HG02973 (cell line): ENCODE measurements around the gene PON3.

Source experiments
- ATAC-seq: cut with Tn5 transposase; IDR thresholded peaks from one replicate; pipeline ENCODE4 v1.9.1; 2021; ENCODE audit warnings: moderate library complexity; ENCODE audit not compliant: unreplicated experiment

Gene PON3

DNA sequence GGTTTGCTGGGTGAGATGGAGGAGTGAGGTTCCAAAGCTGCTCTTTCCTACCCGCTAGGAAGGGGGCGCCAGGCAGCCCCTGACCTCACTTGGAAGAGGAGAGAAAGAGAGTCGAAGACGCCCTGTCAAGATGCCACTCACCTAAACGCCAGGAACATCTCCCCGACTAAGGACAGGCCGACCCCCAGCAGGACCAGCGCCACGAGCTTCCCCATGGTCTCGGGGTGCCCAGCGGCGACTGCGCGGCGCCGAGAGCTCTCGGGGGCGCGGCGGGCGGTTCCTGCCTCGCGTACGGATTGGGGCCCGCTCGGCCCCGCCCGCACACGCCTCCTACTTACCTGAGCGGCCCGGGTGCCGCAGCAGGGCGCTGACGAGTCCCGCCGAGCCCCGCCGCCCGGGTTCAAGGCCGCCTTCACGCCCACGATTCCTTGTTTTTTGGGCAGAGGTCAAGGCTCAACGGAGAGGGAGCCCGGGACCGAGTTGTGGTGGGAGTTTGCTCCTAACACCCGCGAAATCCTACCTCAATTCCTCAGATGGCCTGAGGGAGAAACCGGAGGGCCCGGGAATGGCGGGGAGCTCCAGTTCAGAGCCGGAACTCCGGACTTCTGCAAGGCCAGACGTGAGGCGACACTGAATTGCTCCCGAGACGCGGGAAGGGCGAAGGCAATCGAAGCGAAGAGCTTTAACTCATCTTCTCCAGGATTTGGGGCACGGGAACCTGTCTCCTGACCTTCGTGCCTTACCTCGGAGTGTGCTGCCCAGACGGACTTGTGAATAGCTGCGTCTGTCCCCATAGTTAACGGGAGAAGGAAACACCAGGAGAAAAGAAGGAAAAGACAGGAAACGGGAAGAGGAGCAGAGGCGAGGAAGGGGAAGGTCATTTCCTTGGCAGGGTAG is at the start of gene PON3:
Gene PON3 (minus strand): TSS at position 240 of the 897 bp plus-strand sequence. CDS start 25 bp downstream, at position 215.
- ATAC-seq: no peak

- no peak for ATAC-seq
These were observed 48.6 kb upstream of the PON3 start for GRCh38 chr7:95444796-95445195.

DNA sequence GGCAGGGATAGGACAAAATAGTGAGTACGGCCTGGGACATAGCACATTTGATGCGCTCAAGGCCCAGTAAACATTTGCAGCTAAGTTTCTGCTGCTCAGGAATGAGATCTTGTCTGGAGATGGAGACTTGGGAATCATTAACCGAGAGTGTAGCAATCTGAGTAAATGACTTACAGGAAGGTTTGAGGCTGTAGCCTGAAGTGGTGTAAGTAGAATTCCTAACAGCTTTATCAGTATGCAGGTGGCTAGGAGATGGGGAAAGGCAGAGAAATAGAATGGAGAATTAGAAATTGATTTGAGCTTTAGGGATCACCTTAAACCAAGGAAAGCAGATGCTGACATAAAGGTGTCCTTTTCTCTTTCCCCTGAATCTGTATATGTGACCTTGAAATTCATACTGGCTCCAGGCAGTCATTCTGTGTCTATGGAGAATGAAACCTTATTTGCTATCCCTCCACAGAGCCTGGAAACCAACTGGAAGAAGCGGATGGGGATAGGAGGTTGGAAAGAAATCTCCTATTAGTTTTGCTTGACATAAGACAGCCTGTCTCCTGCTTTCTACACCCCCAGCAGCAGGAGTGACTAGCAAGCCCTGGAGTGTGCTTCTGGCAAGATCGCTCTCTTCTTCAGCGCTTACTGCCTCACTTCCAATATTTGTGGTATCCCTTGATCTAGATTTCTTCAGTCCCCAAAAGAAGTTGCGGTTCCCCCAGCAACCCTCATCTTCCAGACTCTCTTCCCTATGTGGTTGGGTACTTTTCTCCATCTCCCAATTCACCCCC is 45.1 kb upstream of the PON3 start:
- no peak for ATAC-seq

GRCh38 chr7:95440394-95441038 is 44.3 kb upstream of the PON3 start:
- no peak for ATAC-seq

DNA sequence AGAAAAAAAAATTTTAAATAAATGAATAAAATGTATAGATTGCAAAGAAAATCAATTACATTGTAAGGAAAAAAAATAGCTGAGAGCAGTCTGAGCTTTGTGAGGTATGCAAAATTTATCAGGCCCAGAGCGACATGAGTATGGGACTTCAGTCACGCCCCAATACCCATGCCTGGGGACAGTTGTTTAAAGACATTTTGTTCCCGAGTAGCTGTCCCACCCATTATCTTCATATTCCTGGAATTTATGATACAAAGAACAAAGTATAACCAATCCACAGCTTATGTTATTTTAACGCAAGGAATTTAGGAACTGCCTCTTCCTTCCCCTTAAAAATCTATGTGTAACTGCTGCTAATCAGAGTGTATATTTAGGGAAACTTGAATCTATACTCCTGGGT is 40.2 kb upstream of the PON3 start:
- ATAC-seq: no peak

GRCh38 chr7:95435422-95435780 is 39.2 kb upstream of the PON3 start:
- ATAC-seq: no peak

DNA sequence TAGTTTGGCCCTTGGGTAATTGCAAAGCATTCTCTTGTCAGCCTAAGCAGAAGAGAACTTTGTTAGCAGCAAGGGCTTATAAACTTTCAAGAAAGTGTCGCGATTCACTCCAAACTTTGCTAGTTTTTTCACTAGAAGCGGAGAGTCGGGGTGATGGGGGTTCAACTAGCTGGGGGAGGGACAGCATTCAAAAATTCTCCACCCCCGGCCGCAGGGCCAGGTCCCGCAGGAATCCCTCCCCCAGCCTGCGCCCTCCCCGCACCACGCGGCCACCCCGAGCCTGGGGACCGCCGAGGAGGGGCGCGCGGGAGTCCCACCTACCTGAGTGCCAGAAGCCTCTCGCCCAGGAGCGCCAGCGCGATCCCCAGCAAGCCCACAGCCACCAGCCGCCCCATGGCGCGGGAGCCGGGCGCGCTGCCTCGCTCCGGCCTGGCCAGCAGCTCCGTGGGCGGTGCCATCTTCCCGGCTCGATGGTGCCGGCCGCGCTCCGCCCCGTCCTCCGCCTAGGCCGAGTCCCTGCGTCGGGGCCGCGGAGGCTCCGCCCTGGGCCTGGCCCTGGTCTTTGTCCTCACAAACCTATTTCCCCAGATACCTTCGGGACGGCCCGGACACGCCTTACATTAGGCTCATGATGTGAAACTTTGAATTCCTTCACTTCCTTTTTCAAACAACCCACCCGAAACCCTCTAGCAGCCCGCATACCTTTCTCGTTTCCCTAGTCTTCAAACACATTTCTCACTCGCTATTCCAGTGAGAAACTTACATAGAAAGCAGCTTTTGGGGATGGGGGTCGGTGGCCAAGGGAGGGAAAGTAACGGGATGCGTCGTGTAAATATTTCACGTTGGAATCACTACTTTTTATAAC is 38.6 kb upstream of the PON3 start, which contains the start of gene PON2:
Gene PON2 (minus strand): TSS at position 472 of the 865 bp plus-strand sequence. CDS start 77 bp downstream, at position 395.
- ATAC-seq: peak; percentile 93

DNA sequence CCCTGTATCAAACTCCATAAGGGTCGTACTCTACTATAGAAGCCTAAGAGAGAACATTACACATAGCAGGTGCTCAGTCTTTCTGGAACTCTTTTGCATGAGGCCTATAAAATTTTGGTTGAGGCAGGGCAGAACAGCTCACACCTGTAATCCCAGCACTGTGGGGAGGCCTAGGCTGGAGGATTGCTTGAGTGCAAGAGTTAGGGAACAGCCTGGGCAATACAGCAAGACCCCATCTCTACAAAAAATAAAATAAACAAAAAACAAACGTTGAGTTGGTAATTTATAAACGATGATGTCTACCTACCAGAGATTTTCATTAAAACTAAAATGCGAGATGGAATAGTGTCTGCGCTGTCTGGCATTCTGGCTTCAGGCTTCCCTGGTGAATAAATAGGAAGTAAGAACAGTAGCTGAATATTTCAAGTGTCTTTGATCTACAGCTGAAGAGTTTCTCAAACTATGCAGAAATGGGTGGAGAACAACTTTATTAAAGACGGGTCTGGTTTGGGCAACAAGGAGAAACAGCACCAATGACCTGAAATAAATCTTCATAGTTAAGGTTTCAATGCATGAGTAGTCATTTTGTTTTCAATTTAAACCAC is 37.9 kb upstream of the PON3 start:
- ATAC-seq: no peak

- no peak for ATAC-seq
These were observed 37.0 kb upstream of the PON3 start for GRCh38 chr7:95433129-95433528.

DNA sequence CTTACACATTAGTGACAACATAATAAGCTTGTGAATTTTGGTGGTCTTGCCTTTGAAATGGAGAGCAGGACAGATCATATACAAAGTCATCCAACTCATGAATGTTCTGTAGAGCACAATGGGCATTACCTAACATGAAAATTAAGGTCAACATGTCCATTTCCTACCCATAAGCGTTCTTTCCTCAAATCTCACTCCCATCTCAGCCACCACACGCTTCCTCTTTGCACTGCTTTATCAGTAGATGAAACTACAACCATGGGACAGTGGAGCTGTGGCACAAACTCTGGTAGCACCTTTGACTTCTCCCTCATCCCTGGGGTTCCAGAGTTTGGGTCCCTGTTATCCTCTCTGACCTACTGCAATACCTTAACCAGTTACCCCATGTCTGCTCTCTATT is 36.4 kb upstream of the PON3 start:
- no peak for ATAC-seq

DNA sequence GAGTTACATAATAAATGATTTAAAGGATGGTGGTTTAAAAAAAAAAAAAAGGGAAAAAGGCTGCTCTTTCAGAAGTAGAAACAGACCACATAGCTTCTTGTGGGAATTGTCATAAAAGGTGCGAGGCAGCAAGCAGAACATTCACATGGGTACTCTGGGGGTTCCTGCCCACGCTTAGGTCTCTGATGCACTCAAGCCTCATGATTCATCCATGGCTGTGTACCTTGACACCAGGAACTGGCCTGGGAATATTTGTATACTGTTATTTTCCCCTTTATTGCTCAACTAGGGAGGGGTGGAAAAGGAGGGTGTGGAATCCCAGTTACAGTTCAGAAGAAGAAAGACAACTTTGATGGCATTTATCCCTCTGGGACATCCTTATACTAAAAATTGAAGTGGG is 34.7 kb upstream of the PON3 start:
- no peak for ATAC-seq

- no peak for ATAC-seq
These were observed 33.2 kb upstream of the PON3 start for GRCh38 chr7:95429241-95429990.

GRCh38 chr7:95427914-95428516 is 31.8 kb upstream of the PON3 start:
- ATAC-seq: no peak

- no peak for ATAC-seq
These were observed 31.0 kb upstream of the PON3 start for GRCh38 chr7:95427166-95427565.

DNA sequence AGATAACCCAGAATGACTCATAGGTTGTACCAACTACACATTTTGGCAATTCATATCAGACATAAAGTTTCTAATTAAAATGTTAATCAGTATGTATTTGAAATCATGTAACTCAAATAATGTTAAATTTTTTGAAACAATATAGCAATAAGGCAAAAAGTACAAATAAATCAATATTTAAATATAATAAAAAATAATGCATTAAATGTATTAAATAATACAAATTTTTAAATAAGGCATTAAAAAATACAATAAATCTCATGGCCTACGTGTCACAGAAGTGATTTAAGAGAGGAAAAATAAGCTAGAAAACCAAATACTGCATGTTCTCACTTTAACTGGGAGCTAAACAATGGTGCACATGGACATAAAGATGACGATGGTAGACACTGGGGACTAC is 29.5 kb upstream of the PON3 start:
- ATAC-seq: no peak

- ATAC-seq: no peak
These were observed 28.5 kb upstream of the PON3 start for GRCh38 chr7:95424716-95425115.

DNA sequence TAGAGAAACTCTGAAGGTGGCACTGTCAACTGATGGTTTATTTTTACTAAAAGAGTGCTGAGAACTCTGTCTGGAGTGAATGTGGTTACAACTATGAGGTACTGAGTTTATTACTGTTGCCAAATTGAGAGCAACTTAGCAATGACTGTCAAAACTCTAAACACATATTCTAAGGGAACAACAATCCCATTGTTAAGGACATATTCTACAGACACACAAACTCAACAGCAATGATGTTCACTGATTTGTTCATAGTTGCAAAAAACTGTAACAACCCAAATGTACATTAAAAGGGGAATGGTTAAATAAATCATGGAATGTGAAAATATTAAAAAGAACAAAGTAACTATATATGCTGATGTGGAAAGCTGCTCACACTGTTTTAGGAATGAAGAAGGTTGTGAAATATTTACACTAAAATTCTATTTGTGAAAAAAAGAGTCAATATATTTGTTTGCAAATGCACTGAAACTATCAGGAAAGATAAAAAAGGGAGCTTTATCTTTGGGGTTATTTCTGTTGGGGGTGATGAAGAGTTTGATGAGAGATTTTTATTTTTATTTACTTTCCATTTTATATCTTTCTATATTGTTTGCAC is 25.8 kb upstream of the PON3 start:
- no peak for ATAC-seq

GRCh38 chr7:95421000-95421846 is 25.0 kb upstream of the PON3 start:
- no peak for ATAC-seq
